Endothelial cell of umbilical vein (primary cell): ENCODE measurements around the gene SPSB1. TPM values are rescaled to one million over a fixed set of nuclear protein-coding genes. Genes with fewer than 3 reads are reported as not detected.

ENCODE experiments used
- BruUV-seq: library from RNA; stranded (reverse); fragments of 400-500 nt; replicated peaks from 2 replicates; lab custom pipeline; 2021; lab: Mats Ljungman, UMichigan
- CTCF ChIA-PET: fragments of 300-600, 350-600 bp; sonication (Branson Sonifier 250); formaldehyde crosslinking; loops from one replicate; lab custom pipeline; 2021; ENCODE audit warnings: antibody characterized with exemption, inconsistent platforms; lab: Charles Lee
- POLR2A ChIA-PET: fragments of 300-600, 350-600 bp; sonication (Branson Sonifier 250); formaldehyde crosslinking; loops from one replicate; lab custom pipeline; 2021; ENCODE audit warnings: antibody characterized with exemption, inconsistent platforms; lab: Charles Lee
- DNase-seq: peaks from one replicate; pipeline ENCODE4 v3.0.0-alpha.2; 2011; ENCODE audit warnings: low read depth, low spot score
- FAIRE-seq: peaks from 2 replicates; lab custom pipeline; 2011; peaks lifted over from hg19 to GRCh38; lab: Jason Lieb, UNC
- H2AFZ ChIP-seq: 2 replicates; pipeline ENCODE4 v1.6.0; 2012; ENCODE audit warnings: low read depth, low read length, control low read depth, inconsistent platforms
- H3K27ac ChIP-seq: 2 replicates; pipeline ENCODE4 v1.5.1; 2011; ENCODE audit warnings: low read depth, mild to moderate bottlenecking, control low read depth, low read length, moderate library complexity; ENCODE audit not compliant: insufficient read depth
- H3K27me3 ChIP-seq, 2 experiments: 2 replicates each; pipeline versions ENCODE4 v1.6.0 to v1.6.1; 2011; ENCODE audit warnings: low read length in 2 of 2, mixed read lengths in 1 of 2; ENCODE audit not compliant: control insufficient read depth in 2 of 2, insufficient read depth in 2 of 2
- H3K36me3 ChIP-seq, 2 experiments: 2 replicates in 1 of 2; 3 replicates in 1 of 2; pipeline ENCODE4 v1.5.1; 2011; ENCODE audit warnings: low read length in 2 of 2, mild to moderate bottlenecking in 1 of 2, moderate library complexity in 1 of 2; ENCODE audit not compliant: control insufficient read depth in 2 of 2, insufficient read depth in 2 of 2; ENCODE audit errors: extremely low read depth in 1 of 2
- H3K4me1 ChIP-seq: 3 replicates; pipeline ENCODE4 v1.5.1; 2011; ENCODE audit warnings: mild to moderate bottlenecking, low read length; ENCODE audit not compliant: control insufficient read depth, insufficient read depth; ENCODE audit errors: extremely low read depth
- H3K4me2 ChIP-seq: 2 replicates; pipeline ENCODE4 v1.6.1; 2011; ENCODE audit warnings: low read length, control low read depth, mixed read lengths; ENCODE audit not compliant: insufficient read depth
- H3K4me3 ChIP-seq, 3 experiments: fragments of 200-600 bp in 1 of 3; sonication (generic), shearing (Covaris generic) in 1 of 3; replicated peaks in 1 of 3; 2 replicates each; pipeline ENCODE4 v1.5.1; 2011 to 2016; ENCODE audit warnings: control low read depth in 3 of 3, low read length in 3 of 3, mild to moderate bottlenecking in 2 of 3, inconsistent platforms in 1 of 3, low read depth in 1 of 3, moderate library complexity in 1 of 3; ENCODE audit not compliant: insufficient read depth in 1 of 3
- H3K79me2 ChIP-seq: 2 replicates; pipeline ENCODE4 v1.6.0; 2012; ENCODE audit warnings: low read length, inconsistent platforms; ENCODE audit not compliant: control insufficient read depth, insufficient read depth
- H3K9ac ChIP-seq: replicated peaks from 2 replicates; pipeline ENCODE3; 2011; ENCODE audit warnings: low read length, control low read depth; ENCODE audit not compliant: insufficient read depth; ENCODE audit errors: extremely low read depth
- H3K9me1 ChIP-seq: replicated peaks from 3 replicates; pipeline ENCODE4 v1.6.0; 2011; ENCODE audit warnings: mild to moderate bottlenecking, low read length; ENCODE audit not compliant: control insufficient read depth, insufficient read depth; ENCODE audit errors: extremely low read depth
- H3K9me3 ChIP-seq: replicated peaks from 2 replicates; pipeline ENCODE4 v1.5.1; 2012; ENCODE audit warnings: low read length, inconsistent platforms; ENCODE audit not compliant: control insufficient read depth, insufficient read depth
- H4K20me1 ChIP-seq: replicated peaks from 2 replicates; pipeline ENCODE3; 2011; ENCODE audit warnings: mild to moderate bottlenecking, low read length; ENCODE audit not compliant: control insufficient read depth, insufficient read depth; ENCODE audit errors: extremely low read depth
- EZH2 ChIP-seq: IDR thresholded peaks from 2 replicates; pipeline ENCODE4 v1.6.1; 2012; ENCODE audit warnings: borderline replicate concordance, low read depth, mild to moderate bottlenecking, moderate library complexity, low read length, inconsistent platforms; ENCODE audit not compliant: severe bottlenecking
- FOS ChIP-seq: IDR thresholded peaks from 2 replicates; pipeline ENCODE4 v1.6.1; 2011; ENCODE audit warnings: mild to moderate bottlenecking, low read length, moderate library complexity, borderline replicate concordance; ENCODE audit not compliant: insufficient read depth
- GATA2 ChIP-seq: IDR thresholded peaks from 2 replicates; pipeline ENCODE4 v1.7.0; 2011; ENCODE audit warnings: low read depth, mild to moderate bottlenecking, moderate library complexity, mixed read lengths, low read length; ENCODE audit not compliant: insufficient read length, insufficient read depth
- JUN ChIP-seq: IDR thresholded peaks from 2 replicates; pipeline ENCODE4 v1.6.1; 2011; ENCODE audit warnings: borderline replicate concordance, low read depth; ENCODE audit not compliant: insufficient read length, insufficient read depth
- MYC ChIP-seq: IDR thresholded peaks from one replicate; pipeline ENCODE4 v1.6.1; 2011; ENCODE audit warnings: mild to moderate bottlenecking, low read depth, low read length
- POLR2A ChIP-seq: IDR thresholded peaks from 2 replicates; pipeline ENCODE4 v1.6.1; 2012; ENCODE audit warnings: low read depth, mild to moderate bottlenecking, control low read depth, low read length
- POLR2AphosphoS5 ChIP-seq: IDR thresholded peaks from 2 replicates; pipeline ENCODE4 v1.6.1; 2012; ENCODE audit warnings: low read depth, mild to moderate bottlenecking, control low read depth, low read length, moderate library complexity; ENCODE audit not compliant: insufficient read depth
- dilution Hi-C: fragments of 300-500 bp; cut with MboI; formaldehyde crosslinking; loops from one replicate; pipeline ENCODE4 v1.15.0; 2019; ENCODE audit warnings: low sequenced_read_pairs; ENCODE audit not compliant: extremely low pct_ligation_motif_present
- intact Hi-C: fragments of 100-400 bp; cut with micrococcal nuclease; formaldehyde crosslinking; loops from one replicate; pipeline ENCODE4 v1.10.0; 2022
- polyA plus RNA-seq, 4 experiments: library from polyadenylated mRNA; depleted of rRNA in 3 of 4; stranded (reverse) in 3 of 4; unstranded in 1 of 4; fragments of >200 nt; gene quantifications; 2 replicates each; pipeline versions ENCODE4 v1.2.1 to v1.2.3, GENCODE V29; 2011 to 2012; ENCODE audit warnings: missing spikeins in 1 of 4
- total RNA-seq: library from RNA; stranded (reverse); gene quantifications from 2 replicates; pipeline ENCODE4 v1.2.3, GENCODE V29; 2021
- TF ChIP-seq, protein P1 (sequence below): IDR thresholded peaks from 2 replicates; pipeline ENCODE4 v1.6.1; 2011; ENCODE audit not compliant: insufficient read depth, insufficient read length
- TF ChIP-seq, protein P2 (sequence below), 2 donors: IDR thresholded peaks; 1 replicate in 1 of 2; 2 replicates in 1 of 2; pipeline ENCODE4 v1.5.1; 2011; ENCODE audit warnings: low read length in 2 of 2, mild to moderate bottlenecking in 2 of 2, moderate library complexity in 2 of 2, control low read depth in 1 of 2, inconsistent platforms in 1 of 2, low read depth in 1 of 2; ENCODE audit not compliant: insufficient read depth in 1 of 2; ENCODE audit errors: extremely low read depth in 1 of 2

SPSB1 gene
- total and polyA plus RNA-seq, 2 donors (not counting 3 experiments of a cell fraction or from before 2014, with no cell fraction given) = 41.9 to 61.2 TPM

- intact Hi-C loops = loop anchor here (1.0 to 2.0 kb wide), 5 partner anchors 26 to 83 kb away; partner anchors contain the start of gene SPSB1
- Histone ChIP-seq H4K20me1 (no peaks in the 10 kb centered on the region), H3K4me1 (peaks cover 34% of the 10 kb centered on the region), H3K36me3 (peaks cover 6 to 26% of the 10 kb centered on the region in 2 experiments), H3K27ac (peak overlapping the region; percentile 48), H3K79me2 (no peaks in the 10 kb centered on the region), H3K27me3 (no peaks in the 10 kb centered on the region), H2AFZ (no peak overlapping the region), H3K9me3 (no peaks in the 10 kb centered on the region), H3K9me1 (no peaks in the 10 kb centered on the region), H3K4me2 (no peak overlapping the region), H3K9ac (peak overlapping the region; percentile 35), H3K4me3 (no peak overlapping the region)
- DNase-seq (no peak), FAIRE-seq (no peak)
- BruUV-seq = no TSS peak
- CTCF ChIA-PET = interaction anchor here (0.6 to 3.8 kb wide), 17 partner anchors 13 to 119 kb away, joined by 3 to 37 read pairs (median 4); no protein-coding TSS in a partner anchor
- POLR2A ChIA-PET = no interaction called here
- no peak for TF ChIP-seq FOS
- no peak for TF ChIP-seq JUN
- TF ChIP-seq POLR2AphosphoS5 = no peak
- TF ChIP-seq, protein P1, sequence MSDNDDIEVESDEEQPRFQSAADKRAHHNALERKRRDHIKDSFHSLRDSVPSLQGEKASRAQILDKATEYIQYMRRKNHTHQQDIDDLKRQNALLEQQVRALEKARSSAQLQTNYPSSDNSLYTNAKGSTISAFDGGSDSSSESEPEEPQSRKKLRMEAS = no peak
- TF ChIP-seq, protein P2, sequence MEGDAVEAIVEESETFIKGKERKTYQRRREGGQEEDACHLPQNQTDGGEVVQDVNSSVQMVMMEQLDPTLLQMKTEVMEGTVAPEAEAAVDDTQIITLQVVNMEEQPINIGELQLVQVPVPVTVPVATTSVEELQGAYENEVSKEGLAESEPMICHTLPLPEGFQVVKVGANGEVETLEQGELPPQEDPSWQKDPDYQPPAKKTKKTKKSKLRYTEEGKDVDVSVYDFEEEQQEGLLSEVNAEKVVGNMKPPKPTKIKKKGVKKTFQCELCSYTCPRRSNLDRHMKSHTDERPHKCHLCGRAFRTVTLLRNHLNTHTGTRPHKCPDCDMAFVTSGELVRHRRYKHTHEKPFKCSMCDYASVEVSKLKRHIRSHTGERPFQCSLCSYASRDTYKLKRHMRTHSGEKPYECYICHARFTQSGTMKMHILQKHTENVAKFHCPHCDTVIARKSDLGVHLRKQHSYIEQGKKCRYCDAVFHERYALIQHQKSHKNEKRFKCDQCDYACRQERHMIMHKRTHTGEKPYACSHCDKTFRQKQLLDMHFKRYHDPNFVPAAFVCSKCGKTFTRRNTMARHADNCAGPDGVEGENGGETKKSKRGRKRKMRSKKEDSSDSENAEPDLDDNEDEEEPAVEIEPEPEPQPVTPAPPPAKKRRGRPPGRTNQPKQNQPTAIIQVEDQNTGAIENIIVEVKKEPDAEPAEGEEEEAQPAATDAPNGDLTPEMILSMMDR (IDR thresholded peaks at IDR 0.05; ENCODE audit: extremely low read depth in 1 of 2, insufficient read depth in 1 of 2, low read depth in 1 of 2, low read length in 2 of 2) = no peak
- no peak for TF ChIP-seq EZH2
- no peak for TF ChIP-seq POLR2A
- TF ChIP-seq MYC = no peak
- TF ChIP-seq GATA2 = no peak
- dilution Hi-C loops = no loop called here
Measured at GRCh38 chr1:9371951-9372350, 79.3 kb downstream of the SPSB1 start.
